ENCODE results near the gene CASR. TPM values are rescaled to one million over a fixed set of nuclear protein-coding genes. Genes with fewer than 3 reads are reported as not detected.

CASR gene
- total RNA-seq, 2 experiments from 2014 or later = 0.04 TPM; not detected in 1

DNA sequence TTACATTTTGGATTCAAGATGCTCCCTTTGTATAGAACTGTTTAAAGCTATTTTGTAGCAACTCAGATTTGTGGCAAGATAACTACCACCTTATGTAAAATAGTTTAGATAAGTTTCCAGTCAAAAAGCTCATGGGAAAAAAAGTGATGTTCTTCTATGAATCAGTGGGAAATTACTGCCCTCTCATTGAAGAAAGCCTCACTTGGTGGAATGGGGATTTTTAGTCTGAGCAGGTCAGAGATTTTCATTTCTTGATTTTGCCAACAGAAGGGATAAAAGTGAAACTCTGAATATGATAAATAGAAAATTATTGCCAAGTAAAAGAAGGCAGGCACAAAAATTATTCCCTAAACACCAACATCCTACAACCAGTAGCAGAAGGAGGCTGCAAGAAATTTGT, 115.7 kb downstream of the CASR start:
- POLR2A ChIA-PET = interaction anchor here (0.6 kb wide), 1 partner anchor 9 kb away, joined by 3 read pairs; no protein-coding TSS in a partner anchor
- CTCF ChIA-PET (ENCODE audit: unreplicated experiment) = no interaction called here

DNA sequence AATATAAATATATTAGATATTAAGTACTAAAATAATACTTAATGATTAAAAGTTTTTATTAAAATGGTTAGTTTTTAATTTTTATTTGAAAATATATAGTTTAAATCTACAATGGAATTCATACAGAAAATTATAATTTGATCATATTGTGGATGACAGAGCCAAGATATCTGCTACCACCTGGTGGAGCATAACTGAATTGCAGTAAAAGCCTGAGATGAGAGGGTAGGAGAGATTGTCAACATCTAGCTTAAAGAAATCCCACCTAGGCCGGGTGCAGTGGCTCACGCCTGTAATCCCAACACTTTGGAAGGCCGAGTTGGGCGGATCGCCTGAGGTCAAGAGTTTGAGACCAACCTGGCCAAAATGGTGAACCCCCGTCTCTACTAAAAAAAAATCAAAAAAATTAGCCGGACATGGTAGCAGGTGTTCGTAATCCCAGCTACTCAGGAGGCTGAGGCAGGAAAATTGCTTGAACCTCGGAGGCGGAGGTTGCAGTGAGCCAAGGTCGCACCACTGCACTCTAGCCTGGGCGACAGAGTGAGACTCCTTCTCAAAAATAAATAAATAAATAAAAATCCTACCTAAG, 116.5 kb downstream of the CASR start:
- no TSS peak for BruUV-seq (replicated peaks)
- Histone ChIP-seq H3K4me2 (ENCODE audit: low read length) (no peak overlapping the region), H3K4me3 (ENCODE audit: low read depth, low read length, poor library complexity, severe bottlenecking) (no peak overlapping the region), H3K36me3 (ENCODE audit: insufficient read depth, low read length) (no peaks in the 10 kb centered on the region), H4K20me1 (ENCODE audit: insufficient read depth, low read length) (no peaks in the 10 kb centered on the region), H3K27ac (ENCODE audit: low read depth, low read length, poor library complexity, severe bottlenecking) (no peak overlapping the region), H3K9me2 (ENCODE audit: insufficient read depth, low read length) (no peaks in the 10 kb centered on the region), H3K9me3 (ENCODE audit: low read length) (peaks cover 9% of the 10 kb centered on the region; the same call in 1 of the 2 replicates), H2AFZ (ENCODE audit: low read length) (no peak overlapping the region), H3K4me1 (ENCODE audit: insufficient read depth, low read length, poor library complexity, severe bottlenecking) (peaks cover 9% of the 10 kb centered on the region), H3K79me2 (ENCODE audit: insufficient read depth, low read depth, low read length) (no peaks in the 10 kb centered on the region)
- peak; percentile 51 for DNase-seq (ENCODE audit: low spot score)
- no peak for TF ChIP-seq EZH2phosphoT487 (IDR thresholded peaks at IDR 0.05; ENCODE audit: borderline replicate concordance, low read depth, low read length)
- TF ChIP-seq CTCF (conservative IDR thresholded peaks at IDR 0.05; ENCODE audit: low read length) = peak; percentile 82
- CTCF ChIA-PET (ENCODE audit: unreplicated experiment) = no interaction called here
- intact Hi-C loops (cut with micrococcal nuclease; ENCODE audit: unreplicated experiment) = loop anchor here (2.0 kb wide), 2 partner anchors 45 to 751 kb away; no protein-coding TSS in a partner anchor
- POLR2A ChIA-PET = interaction anchor here (0.7 to 0.9 kb wide), 2 partner anchors 14 to 696 kb away, joined by 4 read pairs; no protein-coding TSS in a partner anchor

More for the DNA sequence above, 115.7 kb downstream of the CASR start:
- no peak overlapping the region for H2AFZ ChIP-seq (ENCODE audit: low read length)
- DNase-seq (ENCODE audit: low spot score) = no peak
- no peaks in the 10 kb centered on the region for H3K9me2 ChIP-seq (ENCODE audit: insufficient read depth, low read length)
- no peak overlapping the region for H3K4me2 ChIP-seq (ENCODE audit: low read length)
- H3K36me3 ChIP-seq (ENCODE audit: insufficient read depth, low read length) = no peaks in the 10 kb centered on the region
- BruUV-seq (replicated peaks) = no TSS peak
- no peak overlapping the region for H3K27ac ChIP-seq (ENCODE audit: low read depth, low read length, poor library complexity, severe bottlenecking)
- no peaks in the 10 kb centered on the region for H3K79me2 ChIP-seq (ENCODE audit: insufficient read depth, low read depth, low read length)
- H4K20me1 ChIP-seq (ENCODE audit: insufficient read depth, low read length) = no peaks in the 10 kb centered on the region
- H3K9me3 ChIP-seq (ENCODE audit: low read length) = peaks cover 9% of the 10 kb centered on the region; the same call in 1 of the 2 replicates
- H3K4me3 ChIP-seq (ENCODE audit: low read depth, low read length, poor library complexity, severe bottlenecking) = no peak overlapping the region
- TF ChIP-seq EZH2phosphoT487 (IDR thresholded peaks at IDR 0.05; ENCODE audit: borderline replicate concordance, low read depth, low read length) = no peak
- TF ChIP-seq CTCF (conservative IDR thresholded peaks at IDR 0.05; ENCODE audit: low read length) = no peak
- peaks cover 10% of the 10 kb centered on the region for H3K4me1 ChIP-seq (ENCODE audit: insufficient read depth, low read length, poor library complexity, severe bottlenecking)
- intact Hi-C loops (cut with micrococcal nuclease; ENCODE audit: unreplicated experiment) = no loop called here

GRCh38 chr3:122301063-122301462, 117.6 kb downstream of the CASR start:
- no TSS peak for BruUV-seq (replicated peaks)
- Histone ChIP-seq H3K27ac (ENCODE audit: low read depth, low read length, poor library complexity, severe bottlenecking) (no peak overlapping the region), H4K20me1 (ENCODE audit: insufficient read depth, low read length) (no peaks in the 10 kb centered on the region), H3K9me2 (ENCODE audit: insufficient read depth, low read length) (no peaks in the 10 kb centered on the region), H2AFZ (ENCODE audit: low read length) (peak overlapping the region; percentile 21), H3K4me2 (ENCODE audit: low read length) (no peak overlapping the region), H3K4me3 (ENCODE audit: low read depth, low read length, poor library complexity, severe bottlenecking) (no peak overlapping the region), H3K36me3 (ENCODE audit: insufficient read depth, low read length) (no peaks in the 10 kb centered on the region), H3K9me3 (ENCODE audit: low read length) (peaks cover 9% of the 10 kb centered on the region; the same call in 1 of the 2 replicates), H3K4me1 (ENCODE audit: insufficient read depth, low read length, poor library complexity, severe bottlenecking) (peaks cover 6% of the 10 kb centered on the region), H3K79me2 (ENCODE audit: insufficient read depth, low read depth, low read length) (no peaks in the 10 kb centered on the region)
- peak; percentile 16 for DNase-seq (ENCODE audit: low spot score)
- POLR2A ChIA-PET = interaction anchor here (1.0 kb wide), 1 partner anchor 36 kb away, joined by 3 read pairs; no protein-coding TSS in a partner anchor
- no peak for TF ChIP-seq EZH2phosphoT487 (IDR thresholded peaks at IDR 0.05; ENCODE audit: borderline replicate concordance, low read depth, low read length)
- TF ChIP-seq CTCF (conservative IDR thresholded peaks at IDR 0.05; ENCODE audit: low read length) = no peak
- CTCF ChIA-PET (ENCODE audit: unreplicated experiment) = no interaction called here
- intact Hi-C loops (cut with micrococcal nuclease; ENCODE audit: unreplicated experiment) = loop anchor here (2.0 kb wide), 2 partner anchors 46 to 752 kb away; no protein-coding TSS in a partner anchor
